GM12878 (cell line): ENCODE measurements around the gene RGPD6.
"Not testable (repeated sequence)": the region's sequence is repeated elsewhere in the genome, so short reads cannot be mapped to it uniquely, and the experiment has no call there.

Experiments
- BACH1 ChIP-seq: fragments of 450-650 bp; IDR thresholded peaks from 2 replicates; pipeline ENCODE4 v1.6.1; 2017; ENCODE audit warnings: mild to moderate bottlenecking, borderline replicate concordance
- CHD1 ChIP-seq: IDR thresholded peaks from 2 replicates; pipeline ENCODE4 v1.6.1; 2012; ENCODE audit warnings: low read depth, low read length, improper control_type of control experiment
- CREM ChIP-seq: IDR thresholded peaks from 2 replicates; pipeline ENCODE4 v1.6.1; 2014; ENCODE audit warnings: antibody characterized with exemption, low read depth
- CTCF ChIP-seq, 3 experiments: IDR thresholded peaks in 2 of 3; conservative IDR thresholded peaks in 1 of 3; 2 replicates each; pipeline ENCODE4 v1.5.1; 2011; ENCODE audit warnings: low read depth in 3 of 3, low read length in 3 of 3, mild to moderate bottlenecking in 3 of 3, control low read depth in 2 of 3, moderate library complexity in 2 of 3, inconsistent platforms in 1 of 3, mixed read lengths in 1 of 3; ENCODE audit not compliant: control insufficient read depth in 2 of 3, insufficient read depth in 1 of 3; ENCODE audit errors: extremely low read depth in 1 of 3
- EP300 ChIP-seq, 2 experiments: fragments of 150-350 bp in 1 of 2; IDR thresholded peaks; 2 replicates each; pipeline ENCODE4 v1.6.1; 2011 to 2012; ENCODE audit warnings: low read depth in 2 of 2, low read length in 2 of 2, borderline replicate concordance in 1 of 2, improper control_type of control experiment in 1 of 2, inconsistent platforms in 1 of 2; ENCODE audit not compliant: control insufficient read depth in 1 of 2
- POLR2A ChIP-seq: IDR thresholded peaks from 2 replicates; pipeline ENCODE4 v1.6.1; 2011; ENCODE audit warnings: low read depth, mild to moderate bottlenecking, low read length
- POLR2AphosphoS5 ChIP-seq: IDR thresholded peaks from 2 replicates; pipeline ENCODE4 v1.6.1; 2011; ENCODE audit warnings: mild to moderate bottlenecking, low read length, inconsistent platforms
- REST ChIP-seq: IDR thresholded peaks from 2 replicates; pipeline ENCODE4 v1.6.1; 2012; ENCODE audit warnings: mild to moderate bottlenecking, low read depth, low read length
- USF1 ChIP-seq: IDR thresholded peaks from 2 replicates; pipeline ENCODE4 v1.6.1; 2011; ENCODE audit warnings: borderline replicate concordance, low read depth, mild to moderate bottlenecking, moderate library complexity, mixed read lengths, low read length; ENCODE audit not compliant: insufficient read depth; ENCODE audit errors: extremely low read length
- USF2 ChIP-seq: IDR thresholded peaks from 2 replicates; pipeline ENCODE4 v1.6.1; 2011; ENCODE audit warnings: low read depth, low read length, improper control_type of control experiment, borderline replicate concordance

- not testable (repeated sequence) for TF ChIP-seq POLR2A; CHD1; CTCF (IDR thresholded peaks at IDR 0.05 in 2 of 3, conservative IDR thresholded peaks at IDR 0.05 in 1 of 3; ENCODE audit: control insufficient read depth in 2 of 3, extremely low read depth in 1 of 3, insufficient read depth in 1 of 3, low read depth in 3 of 3, low read length in 3 of 3); EP300 (IDR thresholded peaks at IDR 0.05; ENCODE audit: borderline replicate concordance in 1 of 2, control insufficient read depth in 1 of 2, low read depth in 2 of 2, low read length in 2 of 2); USF1; REST; USF2; BACH1; CREM; POLR2AphosphoS5
Measured at GRCh38 chr2:110602139-110602538, 25.1 kb upstream of the RGPD6 start.
